ENCODE measurements around the gene VLDLR. TPM values are rescaled to one million over a fixed set of nuclear protein-coding genes. Genes with fewer than 3 reads are reported as not detected.
A peak's percentile ranks its signal among the peaks of the same experiment; 100 is the strongest.

VLDLR gene
- total and polyA plus RNA-seq, 12 donors, result 17.9 to 153 (median 137) TPM

DNA sequence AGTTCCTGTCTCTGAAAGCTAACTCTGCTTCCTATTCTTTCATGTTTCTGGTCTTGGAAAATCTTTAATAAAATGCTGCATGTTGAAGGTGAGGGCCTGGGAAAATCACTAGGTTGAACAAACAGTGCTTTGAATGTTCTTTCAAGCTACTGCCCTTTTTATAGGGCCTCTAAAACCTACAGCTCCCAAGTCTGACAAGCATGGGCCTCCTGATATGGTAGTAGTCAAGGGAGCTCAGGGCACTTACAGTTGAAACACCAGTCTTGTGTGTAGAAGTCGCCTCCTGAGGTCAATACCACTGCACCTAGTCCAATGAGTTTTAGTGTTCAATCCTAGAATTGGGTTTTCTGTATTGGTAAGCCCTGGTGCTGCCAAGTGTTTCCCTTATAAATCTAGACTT, 20.5 kb downstream of the VLDLR start:
- no peaks in the 10 kb centered on the region for H3K27me3 ChIP-seq
- intact Hi-C loops (cut with DNase I), result loop anchor here in 1 of 10 donors (10.0 kb wide), 2 partner anchors 193 to 307 kb away; no protein-coding TSS in a partner anchor
- TF ChIP-seq, protein P1, sequence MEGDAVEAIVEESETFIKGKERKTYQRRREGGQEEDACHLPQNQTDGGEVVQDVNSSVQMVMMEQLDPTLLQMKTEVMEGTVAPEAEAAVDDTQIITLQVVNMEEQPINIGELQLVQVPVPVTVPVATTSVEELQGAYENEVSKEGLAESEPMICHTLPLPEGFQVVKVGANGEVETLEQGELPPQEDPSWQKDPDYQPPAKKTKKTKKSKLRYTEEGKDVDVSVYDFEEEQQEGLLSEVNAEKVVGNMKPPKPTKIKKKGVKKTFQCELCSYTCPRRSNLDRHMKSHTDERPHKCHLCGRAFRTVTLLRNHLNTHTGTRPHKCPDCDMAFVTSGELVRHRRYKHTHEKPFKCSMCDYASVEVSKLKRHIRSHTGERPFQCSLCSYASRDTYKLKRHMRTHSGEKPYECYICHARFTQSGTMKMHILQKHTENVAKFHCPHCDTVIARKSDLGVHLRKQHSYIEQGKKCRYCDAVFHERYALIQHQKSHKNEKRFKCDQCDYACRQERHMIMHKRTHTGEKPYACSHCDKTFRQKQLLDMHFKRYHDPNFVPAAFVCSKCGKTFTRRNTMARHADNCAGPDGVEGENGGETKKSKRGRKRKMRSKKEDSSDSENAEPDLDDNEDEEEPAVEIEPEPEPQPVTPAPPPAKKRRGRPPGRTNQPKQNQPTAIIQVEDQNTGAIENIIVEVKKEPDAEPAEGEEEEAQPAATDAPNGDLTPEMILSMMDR (IDR thresholded peaks at IDR 0.05), result no peak
- peaks cover 0 to 17% (median 7%) of the 10 kb centered on the region in 9 donors for H3K4me1 ChIP-seq
- peaks cover 0 to 100% (median 37%) of the 10 kb centered on the region in 9 donors for H3K36me3 ChIP-seq
- peak in 1 of 8 donors; percentile 32 for ATAC-seq
- H3K4me3 ChIP-seq, result no peak overlapping the region
- no peak for DNase-seq
- H3K9me3 ChIP-seq, result no peaks in the 10 kb centered on the region
- 98% methylated on average over 1 of the region's 1 CpG for WGBS, 2 donors
- peak overlapping the region in 2 of 10 donors; percentile 8 to 25 for H3K27ac ChIP-seq

DNA sequence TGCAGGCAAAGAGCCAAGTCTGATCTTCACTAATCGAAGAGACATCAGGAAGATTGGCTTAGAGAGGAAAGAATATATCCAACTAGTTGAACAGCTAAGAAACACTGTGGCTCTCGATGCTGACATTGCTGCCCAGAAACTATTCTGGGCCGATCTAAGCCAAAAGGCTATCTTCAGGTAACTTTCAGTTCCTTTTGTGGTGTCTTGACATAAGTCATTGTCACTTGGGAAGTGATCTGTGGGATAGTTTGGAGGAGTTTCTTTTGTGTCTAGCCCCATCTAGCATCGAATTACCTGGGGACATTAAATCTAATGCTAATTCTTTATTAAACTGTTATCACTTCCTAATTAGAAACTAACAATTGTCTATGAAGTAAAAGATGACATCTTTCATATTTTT, 24.0 kb downstream of the VLDLR start:
- H3K9me3 ChIP-seq, result no peaks in the 10 kb centered on the region
- H3K4me1 ChIP-seq, result peaks cover 0 to 8% (median 0%) of the 10 kb centered on the region in 9 donors
- WGBS, 2 donors, result 89 to 91% methylated on average over 4 of the region's 4 CpGs
- DNase-seq (no peak), ATAC-seq (no peak)
- TF ChIP-seq, protein P1 (IDR thresholded peaks at IDR 0.05), result no peak
- H3K27me3 ChIP-seq, result no peaks in the 10 kb centered on the region
- peaks cover 0 to 100% (median 51%) of the 10 kb centered on the region in 9 donors for H3K36me3 ChIP-seq
- no peak overlapping the region for H3K4me3 ChIP-seq
- no peak overlapping the region for H3K27ac ChIP-seq
- intact Hi-C loops (cut with DNase I), result loop anchor here in 1 of 10 donors (10.0 kb wide), 2 partner anchors 189 to 311 kb away; no protein-coding TSS in a partner anchor

DNA sequence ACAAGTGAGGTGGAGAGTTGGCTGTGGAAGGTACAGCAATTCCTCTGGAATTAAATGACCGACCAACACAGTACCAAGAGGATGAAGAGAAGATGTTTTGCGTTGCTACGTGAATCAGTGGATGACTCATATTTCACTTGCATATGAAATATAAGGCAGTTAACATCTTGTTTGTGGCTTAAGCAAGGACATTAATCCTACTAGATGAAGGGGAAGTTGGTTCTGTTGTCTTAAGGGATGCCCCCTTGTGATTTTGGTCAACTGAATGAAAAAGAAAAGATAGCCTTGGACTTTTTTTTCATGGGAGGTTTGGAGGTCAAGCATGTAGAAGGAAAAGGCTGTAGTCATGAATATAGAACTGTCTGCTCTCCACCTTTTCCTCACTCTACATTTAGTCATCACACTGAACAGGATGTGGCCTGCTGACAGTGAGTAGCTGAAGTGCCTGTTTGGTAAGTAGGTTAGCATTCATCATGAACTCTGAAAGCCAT, 33.9 kb downstream of the VLDLR start:
- H3K4me3 ChIP-seq, result no peak overlapping the region
- peaks cover 0 to 35% (median 17%) of the 10 kb centered on the region in 9 donors for H3K4me1 ChIP-seq
- H3K9me3 ChIP-seq, result no peaks in the 10 kb centered on the region
- H3K27ac ChIP-seq, result peak overlapping the region in 9 of 10 donors; percentile 13 to 76 (median 54)
- WGBS, 2 donors, result 66 to 75% methylated on average over 3 of the region's 3 CpGs
- peaks cover 0 to 53% (median 30%) of the 10 kb centered on the region in 9 donors for H3K36me3 ChIP-seq
- intact Hi-C loops (cut with DNase I), result loop anchor here in 2 of 10 donors (5.0 to 10.0 kb wide), 2 partner anchors 69 to 72 kb away; no protein-coding TSS in a partner anchor
- DNase-seq (no peak), ATAC-seq (peak in 7 of 8 donors; percentile 47 to 82 (median 78))
- TF ChIP-seq, protein P1 (IDR thresholded peaks at IDR 0.05), result no peak
- no peaks in the 10 kb centered on the region for H3K27me3 ChIP-seq

DNA sequence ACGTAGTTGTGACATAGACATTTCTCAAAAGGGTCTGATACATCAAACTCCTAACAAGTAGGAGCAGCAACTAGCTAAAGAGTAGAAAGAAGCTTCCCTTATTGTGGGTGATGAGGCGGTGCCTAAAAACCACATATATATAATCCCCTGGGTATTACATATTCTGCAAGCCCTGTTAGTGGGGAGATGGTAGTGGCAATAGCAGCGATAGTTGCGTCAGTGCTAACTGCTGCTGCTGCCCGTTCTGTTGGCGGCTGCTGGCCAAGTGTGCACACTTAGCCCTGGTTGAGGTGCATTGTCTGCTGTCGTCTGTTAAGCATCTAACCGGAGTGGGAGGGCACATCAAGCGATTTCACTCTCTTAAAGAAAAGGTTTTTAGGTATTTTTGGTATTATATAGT, 35.8 kb downstream of the VLDLR start:
- Histone ChIP-seq H3K27ac (peak overlapping the region in 4 of 10 donors; percentile 3 to 63 (median 50)), H3K27me3 (no peaks in the 10 kb centered on the region), H3K36me3 (peaks cover 0 to 33% (median 20%) of the 10 kb centered on the region in 9 donors), H3K4me3 (no peak overlapping the region), H3K4me1 (peaks cover 5 to 42% (median 29%) of the 10 kb centered on the region in 9 donors), H3K9me3 (no peaks in the 10 kb centered on the region)
- WGBS, 2 donors, result 79 to 87% methylated on average over 9 of the region's 9 CpGs
- intact Hi-C loops (cut with DNase I), result loop anchor here in 2 of 10 donors (5.0 to 10.0 kb wide), 2 partner anchors 67 to 70 kb away; no protein-coding TSS in a partner anchor
- ATAC-seq (peak in 2 of 8 donors; percentile 17 to 20), DNase-seq (no peak)
- TF ChIP-seq, protein P1 (IDR thresholded peaks at IDR 0.05), result no peak
